ENCODE measurements around the gene LMOD3.

The LMOD3 gene

DNA sequence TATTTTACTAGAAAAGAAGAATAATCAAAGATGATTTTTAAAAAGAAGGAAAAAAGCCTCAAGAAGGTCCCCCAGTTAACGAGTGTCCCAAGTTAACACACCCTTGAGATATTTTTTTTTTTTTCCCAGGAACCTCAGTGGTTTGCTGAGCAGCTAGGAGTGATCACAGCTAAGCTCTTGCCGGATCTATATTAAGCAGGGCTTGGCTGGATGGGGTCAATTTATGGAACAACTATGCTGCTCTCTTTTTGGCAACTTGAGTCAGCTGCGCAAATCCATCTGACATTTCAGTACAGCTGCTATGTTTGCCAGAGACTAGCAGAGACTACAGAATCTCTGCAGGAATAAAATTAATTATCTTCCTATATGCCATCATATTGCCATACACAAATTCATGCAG lies at the start of gene LMOD3:
Gene LMOD3 (minus strand): TSS at position 193 of the 400 bp plus-strand sequence. CDS start 209 bp downstream, outside the sequence.
- intact Hi-C loops (cut with DNase I) = no loop called here
- no peak for DNase-seq

DNA sequence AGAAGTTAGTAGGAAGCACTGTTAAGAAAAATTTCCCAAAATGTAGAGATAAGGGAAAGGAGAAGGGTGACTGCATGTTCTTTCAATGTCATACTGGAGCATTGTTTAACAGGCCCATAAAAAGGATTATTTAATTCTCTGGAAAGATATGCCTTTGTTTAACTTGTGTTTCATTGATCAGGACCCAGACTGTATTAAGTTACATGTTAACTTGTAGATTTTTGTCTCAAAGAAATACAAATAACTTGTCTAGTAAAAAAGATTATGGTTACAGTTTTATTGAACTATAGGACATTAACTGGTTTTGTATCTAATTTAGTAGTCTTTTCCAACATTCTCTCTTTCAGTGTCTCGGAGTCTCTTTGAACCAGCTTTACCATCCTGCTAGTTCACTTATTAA lies 49.7 kb upstream of the LMOD3 start:
- intact Hi-C loops (cut with DNase I) = no loop called here

DNA sequence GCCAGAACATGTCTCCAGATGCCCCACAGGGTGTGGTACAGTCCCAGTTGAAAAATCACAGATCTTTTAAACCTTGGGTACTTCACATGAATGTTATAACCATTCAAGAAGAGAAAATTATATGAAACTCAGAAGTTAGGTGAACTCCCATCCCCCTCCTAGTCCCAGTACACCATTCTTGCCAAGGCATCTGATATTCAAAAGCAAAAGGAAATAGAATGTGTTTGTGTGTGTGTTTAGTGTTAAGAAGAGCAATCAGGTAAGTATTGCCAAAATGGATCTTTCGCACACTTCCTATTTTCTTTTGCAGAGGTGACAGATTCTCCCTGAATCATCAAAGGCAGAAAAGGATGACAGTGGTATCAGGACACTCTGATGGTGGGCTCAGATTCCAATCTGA lies 44.1 kb upstream of the LMOD3 start:
- intact Hi-C loops (cut with DNase I) = loop anchor here (10.0 kb wide), 1 partner anchor 258 kb away; no protein-coding TSS in a partner anchor
- DNase-seq = no peak

More for the DNA sequence above, 49.7 kb upstream of the LMOD3 start:
- DNase-seq = no peak

DNA sequence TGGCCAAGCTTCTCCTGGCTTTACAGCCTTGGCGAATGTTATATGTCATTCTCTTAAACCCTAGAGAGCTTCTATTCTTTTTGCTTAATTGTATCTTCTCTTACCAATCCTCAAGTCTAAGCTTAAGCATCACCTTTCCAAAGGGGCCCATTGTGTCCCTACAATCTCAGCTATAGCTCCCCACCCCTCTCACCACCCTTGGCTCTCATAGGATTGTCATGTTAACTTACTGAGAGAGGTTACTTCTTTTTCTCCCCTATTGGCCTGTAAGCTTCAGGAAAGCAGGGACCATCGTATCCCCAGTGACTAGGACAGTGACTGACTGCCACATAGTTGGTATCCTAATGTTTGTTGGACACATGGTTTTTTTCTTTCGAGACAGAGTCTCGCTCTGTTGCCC lies 43.3 kb upstream of the LMOD3 start:
- intact Hi-C loops (cut with DNase I) = loop anchor here (10.0 kb wide), 1 partner anchor 259 kb away; no protein-coding TSS in a partner anchor
- DNase-seq = no peak

DNA sequence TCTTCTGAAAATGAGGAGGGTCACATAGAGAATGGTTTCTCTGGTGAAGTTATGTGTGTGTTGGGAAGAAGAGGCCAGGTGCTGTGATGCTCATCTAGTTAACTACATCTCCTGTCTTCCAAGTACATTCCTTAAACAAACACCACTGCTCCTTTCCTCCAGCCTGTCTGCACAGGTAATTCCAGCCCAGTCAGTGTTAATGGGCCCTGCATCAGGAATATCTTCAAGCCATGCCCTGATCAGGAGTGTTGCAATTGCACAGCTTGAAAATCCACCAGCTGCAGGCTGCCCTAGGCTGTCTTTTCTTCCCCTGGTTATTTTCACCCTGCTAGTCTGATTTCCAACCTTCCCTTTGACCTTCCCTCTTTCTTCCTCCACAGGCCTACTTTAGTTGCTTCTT lies 41.9 kb upstream of the LMOD3 start:
- no peak for DNase-seq
- intact Hi-C loops (cut with DNase I) = loop anchor here (5.0 to 10.0 kb wide), 2 partner anchors 261 to 508 kb away; no protein-coding TSS in a partner anchor

DNA sequence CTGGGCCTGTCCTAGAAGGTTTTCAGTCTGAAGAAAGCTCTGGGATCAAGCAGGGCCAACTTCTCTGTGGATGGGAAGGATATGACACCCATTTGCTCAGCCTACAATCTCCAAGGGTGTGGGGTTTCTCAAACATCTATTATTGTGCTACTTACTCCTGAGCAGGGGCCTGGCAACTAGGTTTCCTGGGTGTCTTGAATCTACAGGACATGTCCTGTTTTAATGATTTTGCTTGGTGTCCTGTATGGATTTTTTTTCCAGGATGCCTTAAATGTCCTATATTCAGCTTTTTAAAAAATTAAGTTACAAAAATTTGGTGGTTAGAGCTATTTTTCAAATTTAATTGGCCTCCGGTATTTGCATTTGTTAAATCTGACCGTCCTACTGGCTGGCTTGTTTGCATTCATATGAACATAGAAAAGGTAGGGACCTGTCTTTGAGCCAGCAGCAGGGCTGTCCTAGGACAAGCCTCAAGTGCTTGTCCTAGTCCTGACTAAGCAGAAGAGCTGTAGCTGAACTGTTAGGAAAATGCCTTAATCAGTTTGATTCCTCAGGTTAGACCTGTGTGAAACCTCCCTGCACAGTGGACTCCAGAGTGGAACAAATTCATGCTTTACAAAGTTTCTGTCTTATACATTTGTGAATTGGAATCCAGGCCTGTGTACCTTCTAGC lies 40.0 kb upstream of the LMOD3 start:
- intact Hi-C loops (cut with DNase I) = loop anchor here (1.0 to 10.0 kb wide), 3 partner anchors 144 to 510 kb away; no protein-coding TSS in a partner anchor
- no peak for DNase-seq

DNA sequence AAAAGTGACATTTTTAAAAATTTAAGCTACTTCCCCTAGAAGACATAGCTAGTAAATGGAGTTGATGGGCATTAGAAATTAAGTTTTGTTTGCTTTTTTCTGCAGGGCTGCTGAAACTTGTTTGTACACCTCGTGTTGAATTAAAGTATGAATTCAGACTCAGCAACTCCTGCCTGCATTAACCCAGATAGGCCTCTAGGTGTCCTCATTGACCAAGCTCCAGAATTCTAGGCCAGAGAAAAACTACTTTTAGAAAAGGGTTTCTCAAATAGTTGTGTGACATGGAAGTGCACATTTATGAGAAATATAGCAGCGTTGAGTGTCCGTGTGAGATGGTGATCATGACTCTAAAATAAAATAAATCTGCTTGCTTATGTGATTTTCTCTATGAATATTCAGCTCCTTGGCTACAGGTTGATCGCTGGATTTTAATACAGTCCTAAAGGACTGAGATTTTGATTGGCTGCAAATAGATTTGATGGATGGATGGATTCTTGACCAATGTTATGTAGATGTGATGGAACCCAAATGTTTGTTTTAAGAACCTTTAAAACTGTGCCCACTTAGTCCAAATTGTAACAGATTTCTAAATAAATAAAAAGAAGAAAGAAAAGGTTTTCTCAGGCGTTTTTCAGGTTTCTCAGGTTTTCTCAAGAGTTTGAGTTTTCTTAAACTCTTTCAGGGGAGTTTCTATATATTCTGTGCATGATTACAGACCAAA lies 39.4 kb upstream of the LMOD3 start:
- peak in 29 of 42 donors; percentile 13 to 83 (median 53) for DNase-seq

DNA sequence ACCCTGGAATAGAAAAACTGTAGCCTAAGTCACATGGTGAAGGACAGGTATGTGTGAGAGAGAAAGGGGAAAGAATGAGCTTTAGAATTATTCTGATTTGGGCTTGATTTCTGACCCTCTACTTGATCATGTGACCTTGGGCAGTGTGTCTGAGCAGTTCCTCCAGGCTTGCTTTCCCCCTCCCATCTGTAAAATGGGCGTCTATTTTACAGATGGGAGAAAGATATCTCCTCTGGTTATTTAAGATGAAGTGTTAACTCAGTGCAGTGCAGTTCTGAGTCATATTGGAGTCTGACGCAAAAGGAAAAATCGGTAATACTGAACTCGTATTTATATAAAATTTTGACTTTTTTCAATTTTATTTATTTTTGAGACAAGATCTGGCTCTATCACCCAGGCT lies 38.1 kb upstream of the LMOD3 start:
- DNase-seq = no peak
- intact Hi-C loops (cut with DNase I) = loop anchor here (5.0 to 10.0 kb wide), 2 partner anchors 264 to 512 kb away; no protein-coding TSS in a partner anchor

More for the DNA sequence above, 39.4 kb upstream of the LMOD3 start:
- intact Hi-C loops (cut with DNase I) = loop anchor here (1.0 to 10.0 kb wide), 3 partner anchors 145 to 511 kb away; no protein-coding TSS in a partner anchor

DNA sequence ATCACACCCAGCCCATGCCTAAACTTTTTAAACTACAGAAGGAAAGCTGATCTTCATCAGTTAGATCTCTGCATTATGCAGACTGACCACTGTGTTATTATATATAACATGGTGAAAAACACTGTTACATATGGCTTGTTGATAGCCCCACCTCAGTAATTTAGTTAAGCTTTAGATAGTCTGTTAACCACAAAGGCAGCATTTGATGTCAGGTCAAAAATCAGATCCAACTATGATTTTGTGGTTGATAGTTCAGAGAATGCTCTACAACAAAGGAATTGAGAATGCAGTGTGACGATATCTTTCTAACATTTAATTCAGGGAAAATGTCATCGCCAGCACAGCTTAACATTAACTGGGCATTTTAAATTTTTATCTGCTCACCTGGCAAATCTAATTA lies 37.7 kb upstream of the LMOD3 start:
- no peak for DNase-seq
- intact Hi-C loops (cut with DNase I) = loop anchor here (5.0 to 10.0 kb wide), 2 partner anchors 265 to 512 kb away; no protein-coding TSS in a partner anchor

DNA sequence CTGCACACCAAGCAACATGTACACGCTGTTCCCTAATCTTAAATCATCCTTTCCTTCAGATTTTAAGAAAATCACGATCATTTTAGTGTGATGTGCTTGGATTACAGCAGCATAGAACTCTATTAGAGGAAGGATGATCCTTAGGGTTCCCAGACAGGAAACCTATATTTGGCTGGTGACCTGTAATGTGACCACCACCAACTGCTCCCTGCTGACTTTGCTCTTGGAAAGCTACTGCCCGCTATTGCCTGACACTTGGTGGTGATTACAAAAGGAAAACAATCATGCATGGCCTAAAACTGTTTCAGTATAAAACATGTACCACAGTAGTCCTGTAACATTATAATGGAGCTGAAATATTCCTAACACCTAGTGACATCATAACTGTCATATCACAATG lies 27.2 kb upstream of the LMOD3 start:
- no peak for DNase-seq
- intact Hi-C loops (cut with DNase I) = no loop called here

DNA sequence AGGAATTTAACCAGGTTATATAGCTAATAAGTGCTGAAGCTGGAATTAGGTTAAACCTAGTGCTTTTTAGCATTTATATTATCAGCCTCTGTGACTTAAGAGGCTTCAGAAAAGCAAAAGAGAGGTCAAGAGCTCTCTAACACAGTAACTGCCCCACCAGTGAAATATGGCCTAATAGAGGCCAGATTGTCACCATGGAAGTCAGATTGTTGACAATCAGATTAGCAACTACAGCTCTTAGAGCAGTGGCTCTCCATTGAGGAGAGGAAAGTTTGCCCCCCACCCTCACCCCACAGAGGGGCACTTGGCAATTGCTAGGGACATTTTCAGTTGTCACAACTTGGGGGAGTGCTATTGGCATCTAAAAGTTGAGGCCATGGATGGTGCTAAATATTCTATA lies 23.3 kb upstream of the LMOD3 start:
- DNase-seq = no peak
- intact Hi-C loops (cut with DNase I) = no loop called here

DNA sequence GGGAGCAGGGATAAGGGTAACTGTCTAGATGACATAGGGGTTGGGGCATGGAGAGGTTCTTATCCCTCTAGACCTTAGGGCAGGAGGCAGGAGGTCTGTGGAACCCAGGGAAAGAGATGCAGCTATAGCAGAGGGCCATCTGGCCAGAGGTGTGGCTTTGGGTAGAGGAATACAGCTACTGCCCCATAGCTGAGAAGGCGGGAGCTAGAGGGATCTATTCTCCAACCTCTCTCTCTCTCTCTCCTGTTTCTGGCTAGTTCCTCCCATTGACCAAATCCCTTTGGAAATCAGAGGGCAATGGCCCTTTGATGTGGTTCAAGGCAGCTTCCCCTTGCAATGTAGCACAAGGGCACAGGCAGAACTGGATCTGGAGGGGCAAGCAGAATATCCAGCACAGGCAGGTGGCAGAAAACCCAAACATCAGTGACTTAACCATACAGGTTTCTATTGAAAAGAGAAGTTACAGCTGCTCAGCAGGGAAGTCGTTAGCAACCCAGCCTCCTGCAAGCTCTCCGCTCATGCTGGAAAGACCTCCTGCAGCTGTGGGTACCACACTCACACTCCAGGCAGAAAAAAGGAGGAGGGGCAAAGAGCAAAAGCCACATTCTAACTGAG lies 22.3 kb upstream of the LMOD3 start:
- no peak for DNase-seq
- intact Hi-C loops (cut with DNase I) = no loop called here

DNA sequence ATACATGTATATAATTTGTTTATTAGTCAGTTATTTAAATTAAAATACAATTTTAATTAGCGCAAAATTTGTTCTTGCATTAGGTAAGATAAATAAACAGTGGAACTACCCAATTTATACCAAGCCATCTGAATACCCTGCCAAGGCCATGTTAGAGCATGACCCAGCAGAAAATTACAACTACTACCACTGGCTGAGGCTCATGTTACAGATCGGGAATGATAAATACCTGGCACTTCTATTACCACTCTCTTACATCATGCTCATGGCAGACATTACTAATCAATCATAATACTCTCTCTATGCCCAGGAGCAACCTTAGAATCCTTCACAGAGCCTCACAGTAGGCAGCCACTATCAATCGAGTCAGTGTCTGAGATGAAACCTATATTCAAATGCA lies 21.2 kb upstream of the LMOD3 start:
- intact Hi-C loops (cut with DNase I) = no loop called here
- no peak for DNase-seq

DNA sequence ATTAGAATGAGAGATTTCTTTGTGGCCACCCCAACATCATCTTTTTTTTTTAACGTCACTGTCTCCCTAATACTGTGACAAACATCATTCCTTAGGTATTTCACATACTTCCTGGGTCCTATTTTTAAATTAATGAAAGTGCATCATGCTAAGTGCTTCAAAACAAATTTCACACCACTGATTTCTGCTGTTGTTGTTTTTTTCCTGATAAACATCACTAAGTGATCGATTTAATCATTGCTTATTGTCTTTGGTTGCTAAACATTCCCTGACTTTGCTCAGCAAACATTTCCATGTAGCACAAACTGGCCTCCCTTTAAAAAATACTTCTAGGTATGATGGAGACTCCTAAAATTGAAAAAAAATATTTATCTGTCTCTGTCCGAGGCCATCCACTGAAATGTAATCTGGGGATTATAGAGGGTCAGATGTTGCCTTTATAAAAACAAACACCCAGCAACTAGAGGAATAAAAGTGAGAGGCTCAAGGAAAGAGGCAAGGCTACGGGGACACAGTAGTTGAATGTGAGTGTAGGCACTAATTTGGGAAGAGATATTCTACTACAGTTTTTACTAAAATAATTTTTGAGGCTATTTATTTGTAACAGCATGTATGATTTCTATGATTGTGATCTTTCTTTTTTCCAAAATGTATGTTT lies 20.5 kb upstream of the LMOD3 start:
- DNase-seq = no peak
- intact Hi-C loops (cut with DNase I) = no loop called here

DNA sequence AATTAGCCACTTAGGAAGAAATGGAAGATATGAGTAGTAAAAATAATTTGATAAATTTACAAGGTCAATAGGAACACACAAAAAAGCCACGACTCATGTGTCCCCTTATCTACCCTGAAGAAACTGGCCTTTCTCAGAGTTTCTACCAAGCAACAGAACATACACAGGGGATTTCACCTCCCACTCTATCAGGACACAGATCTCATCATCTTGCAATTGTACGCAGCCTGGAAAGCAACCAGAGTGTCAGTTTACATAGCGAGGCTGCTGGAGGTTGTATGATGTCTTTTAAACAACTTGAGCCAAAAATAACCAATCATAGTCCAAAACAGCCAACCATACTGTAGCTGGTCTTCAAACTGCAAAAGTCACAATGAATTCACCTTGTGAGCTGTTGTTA lies 19.7 kb upstream of the LMOD3 start:
- intact Hi-C loops (cut with DNase I) = no loop called here
- DNase-seq = no peak

DNA sequence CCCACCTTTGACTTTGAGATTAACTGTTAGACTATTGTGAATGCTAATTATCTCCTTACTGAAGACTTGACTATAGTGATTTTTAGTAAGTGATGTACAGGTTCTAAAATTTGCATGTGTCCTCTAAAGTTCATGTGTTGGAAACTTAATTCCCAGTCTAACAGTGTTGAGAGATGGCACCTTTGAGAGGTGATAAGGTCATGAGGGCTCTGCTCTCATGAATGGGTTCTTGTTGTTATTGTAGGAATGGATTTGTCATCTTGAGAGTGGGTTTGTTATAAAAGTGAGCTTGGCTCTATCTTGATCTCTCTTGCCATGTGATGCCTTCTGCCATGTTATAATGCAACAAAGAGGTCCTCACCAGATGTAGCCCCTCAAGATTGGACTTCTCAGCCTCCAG lies 18.9 kb upstream of the LMOD3 start:
- no peak for DNase-seq
- intact Hi-C loops (cut with DNase I) = no loop called here

DNA sequence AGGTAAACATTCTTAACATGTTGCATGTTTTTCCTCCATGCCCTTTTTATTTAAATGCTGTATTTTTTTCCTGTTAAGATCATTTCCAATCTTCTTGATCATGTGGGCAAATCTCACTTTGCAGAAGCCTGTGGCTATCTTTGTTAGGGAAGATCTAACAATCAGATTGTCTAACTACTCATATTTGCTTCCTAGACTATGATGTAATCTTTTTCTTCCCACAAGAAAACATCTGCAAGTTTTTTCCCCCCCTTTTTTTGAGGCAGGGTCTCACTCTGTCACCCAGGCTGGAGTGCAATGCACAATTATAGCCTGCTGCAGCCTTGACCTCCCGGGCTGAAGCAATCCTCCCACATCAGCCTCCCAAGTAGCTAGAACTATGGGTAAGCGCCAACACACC lies 15.0 kb upstream of the LMOD3 start:
- DNase-seq = no peak
- intact Hi-C loops (cut with DNase I) = no loop called here

DNA sequence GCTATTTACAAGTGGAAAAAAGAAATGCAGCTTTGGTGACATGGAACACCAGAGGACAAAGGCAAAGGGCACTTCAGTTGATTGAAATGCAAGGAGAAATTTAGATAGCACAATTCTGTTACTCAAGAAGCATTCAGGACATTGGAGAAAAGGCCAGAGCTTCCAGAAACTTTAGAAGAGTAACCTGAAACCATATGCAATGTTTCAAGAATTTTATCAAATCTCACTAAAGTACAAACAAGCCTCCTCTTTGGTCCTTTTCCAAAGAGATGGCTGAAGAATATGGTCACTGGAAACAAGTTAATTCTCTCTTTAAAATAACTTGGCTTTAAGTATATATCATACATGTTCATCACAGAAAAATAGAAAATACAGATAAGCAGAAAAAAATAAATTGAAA lies 14.6 kb upstream of the LMOD3 start:
- DNase-seq = no peak

DNA sequence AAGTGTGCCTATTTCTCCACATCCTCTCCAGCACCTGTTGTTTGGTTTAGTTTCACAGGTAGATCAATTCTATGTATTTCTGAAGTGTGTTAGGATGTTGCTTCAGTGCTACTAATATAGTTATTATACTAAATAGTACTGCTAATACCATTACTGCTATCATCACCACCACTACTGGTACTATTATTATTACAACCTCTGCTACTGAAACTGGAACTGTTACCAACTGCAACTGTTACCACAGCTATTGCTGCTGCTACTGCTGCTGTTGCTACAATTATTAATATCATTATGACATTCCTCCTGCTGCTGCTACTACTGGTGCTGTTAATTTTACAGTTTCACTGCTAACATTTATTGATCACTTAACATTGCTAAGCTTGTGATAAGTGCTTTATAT lies 8.3 kb upstream of the LMOD3 start:
- intact Hi-C loops (cut with DNase I) = no loop called here
- DNase-seq = no peak

More for the DNA sequence above, 14.6 kb upstream of the LMOD3 start:
- intact Hi-C loops (cut with DNase I) = no loop called here
